HEK293 (cell line): ENCODE measurements around the gene USP6.

Experiments
- GLI2 ChIP-seq: fragments of 450-650 bp; formaldehyde crosslinking; IDR thresholded peaks from 2 replicates; pipeline ENCODE4; 2017; ENCODE audit warnings: missing biosample characterization, missing genetic modification characterization, low read depth, borderline replicate concordance
- GLIS1 ChIP-seq: fragments of 450-650 bp; formaldehyde crosslinking; IDR thresholded peaks from 2 replicates; pipeline ENCODE4 v1.5.1; 2016; ENCODE audit warnings: missing biosample characterization, missing genetic modification characterization
- KLF9 ChIP-seq: fragments of 450-650 bp; formaldehyde crosslinking; IDR thresholded peaks from 2 replicates; pipeline ENCODE4 v1.5.1; 2016; ENCODE audit warnings: missing biosample characterization, missing genetic modification characterization, low read depth
- OSR2 ChIP-seq: fragments of 450-650 bp; formaldehyde crosslinking; IDR thresholded peaks from 2 replicates; pipeline ENCODE4 v1.5.1; 2016; ENCODE audit warnings: missing biosample characterization, missing genetic modification characterization
- ZBTB7A ChIP-seq: fragments of 450-650 bp; formaldehyde crosslinking; IDR thresholded peaks from 2 replicates; pipeline ENCODE4 v1.5.1; 2016; ENCODE audit warnings: low read depth, missing biosample characterization, missing genetic modification characterization
- ZFP37 ChIP-seq: fragments of 450-650 bp; formaldehyde crosslinking; IDR thresholded peaks from 2 replicates; pipeline ENCODE4 v1.5.1; 2016; ENCODE audit warnings: missing biosample characterization, missing genetic modification characterization
- ZNF121 ChIP-seq: fragments of 450-650 bp; formaldehyde crosslinking; IDR thresholded peaks from 2 replicates; pipeline ENCODE4 v1.5.1; 2016; ENCODE audit warnings: missing biosample characterization, missing genetic modification characterization
- ZNF223 ChIP-seq: fragments of 450-650 bp; formaldehyde crosslinking; IDR thresholded peaks from 2 replicates; pipeline ENCODE4 v1.5.1; 2016; ENCODE audit warnings: missing biosample characterization, missing genetic modification characterization
- ZNF324 ChIP-seq: fragments of 450-650 bp; formaldehyde crosslinking; IDR thresholded peaks from 2 replicates; pipeline ENCODE4 v1.5.1; 2016; ENCODE audit warnings: missing biosample characterization, missing genetic modification characterization
- ZNF37A ChIP-seq: fragments of 450-650 bp; IDR thresholded peaks from 2 replicates; pipeline ENCODE4 v1.5.1; 2018; ENCODE audit warnings: missing biosample characterization, missing genetic modification characterization
- ZSCAN30 ChIP-seq: fragments of 450-650 bp; IDR thresholded peaks from 2 replicates; pipeline ENCODE4 v1.5.1; 2018; ENCODE audit warnings: missing biosample characterization, mild to moderate bottlenecking, missing genetic modification characterization, moderate library complexity
- ZXDB ChIP-seq: fragments of 450-650 bp; formaldehyde crosslinking; IDR thresholded peaks from 2 replicates; pipeline ENCODE4 v1.5.1; 2016; ENCODE audit warnings: missing biosample characterization, missing genetic modification characterization
- TF ChIP-seq, protein P1 (sequence below): fragments of 450-650 bp; formaldehyde crosslinking; IDR thresholded peaks from 2 replicates; pipeline ENCODE4 v1.5.1; 2016; ENCODE audit warnings: missing biosample characterization, missing genetic modification characterization
- TF ChIP-seq, protein P2 (sequence below): fragments of 450-650 bp; formaldehyde crosslinking; IDR thresholded peaks from 2 replicates; pipeline ENCODE4 v1.5.1; 2016; ENCODE audit warnings: missing biosample characterization, missing genetic modification characterization
- TF ChIP-seq, protein P3 (sequence below): fragments of 450-650 bp; formaldehyde crosslinking; IDR thresholded peaks from 2 replicates; pipeline ENCODE4 v1.5.1; 2017; ENCODE audit warnings: missing biosample characterization, missing genetic modification characterization
- TF ChIP-seq, protein P4 (sequence below): fragments of 450-650 bp; formaldehyde crosslinking; IDR thresholded peaks from 2 replicates; pipeline ENCODE4 v1.5.1; 2016; ENCODE audit warnings: missing biosample characterization, missing genetic modification characterization, low read depth
- TF ChIP-seq, protein P5 (sequence below): IDR thresholded peaks from 2 replicates; pipeline ENCODE4 v1.6.1; 2011; ENCODE audit warnings: mild to moderate bottlenecking, low read depth, low read length, borderline replicate concordance
- TF ChIP-seq, protein P6 (sequence below): fragments of 450-650 bp; formaldehyde crosslinking; IDR thresholded peaks from 2 replicates; pipeline ENCODE4 v1.5.1; 2016; ENCODE audit warnings: missing biosample characterization, missing genetic modification characterization
- TF ChIP-seq, protein P7 (sequence below): fragments of 450-650 bp; formaldehyde crosslinking; IDR thresholded peaks from 2 replicates; pipeline ENCODE4 v1.5.1; 2016; ENCODE audit warnings: missing biosample characterization, missing genetic modification characterization
- TF ChIP-seq, protein P8 (sequence below): sonication (generic); formaldehyde crosslinking; IDR thresholded peaks from 2 replicates; pipeline ENCODE4 v1.8.1; 2022; ENCODE audit warnings: mild to moderate bottlenecking, moderate library complexity, missing genetic modification reagents

The USP6 gene

DNA sequence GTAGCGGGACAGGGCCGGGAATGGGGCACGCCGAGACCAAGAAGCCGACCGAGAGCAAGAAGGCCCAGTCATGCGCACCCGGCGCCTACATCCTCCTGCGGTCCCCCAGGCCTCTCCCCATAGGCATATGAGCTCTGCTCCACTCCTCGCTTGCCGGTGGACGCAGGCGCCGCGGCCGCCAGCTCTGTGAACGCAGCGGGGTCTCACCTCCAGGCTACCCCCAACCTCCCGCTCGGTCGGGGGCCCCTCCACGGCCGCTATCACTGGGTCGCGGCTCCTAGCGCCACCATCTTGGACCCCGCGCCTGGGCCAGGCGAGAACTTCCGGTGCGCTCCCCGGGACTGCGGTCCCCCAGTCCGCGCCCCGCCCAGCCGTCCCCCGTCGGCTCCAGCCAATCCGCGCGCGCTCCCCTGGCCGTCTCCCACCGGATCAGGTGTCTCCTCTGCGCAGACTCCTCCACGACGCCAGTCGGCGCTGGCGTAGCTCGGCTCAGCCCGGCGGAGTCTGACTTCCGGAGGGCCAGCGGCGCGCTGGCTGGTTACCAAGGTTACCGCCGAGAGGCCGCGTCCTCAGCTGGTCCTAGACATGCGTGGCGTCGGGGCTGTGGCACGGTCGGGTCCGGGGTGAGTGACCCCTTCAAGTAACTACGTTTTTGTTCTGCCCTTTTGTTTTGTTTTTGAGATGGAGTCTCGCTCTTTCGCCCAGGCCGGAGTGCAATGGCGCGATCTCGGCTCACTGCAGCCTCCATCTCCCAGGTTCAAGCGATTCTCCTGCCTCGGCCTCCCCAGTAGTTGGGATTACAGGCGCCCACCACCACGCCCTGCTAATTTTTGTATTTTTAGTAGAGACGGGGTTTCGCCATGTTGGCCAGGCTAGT lies 75.9 kb downstream of the USP6 start, which contains the start of gene ZNF594 (continued):
- 0 out of 2 replicates have a peak, but pooled peaks have one; percentile 43 for TF ChIP-seq ZNF223 (tag by site-specific recombination)
- TF ChIP-seq ZXDB = peak; percentile 69; the same call in 1 of the 2 replicates
- peak; percentile 76 for TF ChIP-seq GLIS1 (tag by site-specific recombination)
- TF ChIP-seq KLF9 (tag by site-specific recombination) = peak; percentile 61
- TF ChIP-seq, protein P1, sequence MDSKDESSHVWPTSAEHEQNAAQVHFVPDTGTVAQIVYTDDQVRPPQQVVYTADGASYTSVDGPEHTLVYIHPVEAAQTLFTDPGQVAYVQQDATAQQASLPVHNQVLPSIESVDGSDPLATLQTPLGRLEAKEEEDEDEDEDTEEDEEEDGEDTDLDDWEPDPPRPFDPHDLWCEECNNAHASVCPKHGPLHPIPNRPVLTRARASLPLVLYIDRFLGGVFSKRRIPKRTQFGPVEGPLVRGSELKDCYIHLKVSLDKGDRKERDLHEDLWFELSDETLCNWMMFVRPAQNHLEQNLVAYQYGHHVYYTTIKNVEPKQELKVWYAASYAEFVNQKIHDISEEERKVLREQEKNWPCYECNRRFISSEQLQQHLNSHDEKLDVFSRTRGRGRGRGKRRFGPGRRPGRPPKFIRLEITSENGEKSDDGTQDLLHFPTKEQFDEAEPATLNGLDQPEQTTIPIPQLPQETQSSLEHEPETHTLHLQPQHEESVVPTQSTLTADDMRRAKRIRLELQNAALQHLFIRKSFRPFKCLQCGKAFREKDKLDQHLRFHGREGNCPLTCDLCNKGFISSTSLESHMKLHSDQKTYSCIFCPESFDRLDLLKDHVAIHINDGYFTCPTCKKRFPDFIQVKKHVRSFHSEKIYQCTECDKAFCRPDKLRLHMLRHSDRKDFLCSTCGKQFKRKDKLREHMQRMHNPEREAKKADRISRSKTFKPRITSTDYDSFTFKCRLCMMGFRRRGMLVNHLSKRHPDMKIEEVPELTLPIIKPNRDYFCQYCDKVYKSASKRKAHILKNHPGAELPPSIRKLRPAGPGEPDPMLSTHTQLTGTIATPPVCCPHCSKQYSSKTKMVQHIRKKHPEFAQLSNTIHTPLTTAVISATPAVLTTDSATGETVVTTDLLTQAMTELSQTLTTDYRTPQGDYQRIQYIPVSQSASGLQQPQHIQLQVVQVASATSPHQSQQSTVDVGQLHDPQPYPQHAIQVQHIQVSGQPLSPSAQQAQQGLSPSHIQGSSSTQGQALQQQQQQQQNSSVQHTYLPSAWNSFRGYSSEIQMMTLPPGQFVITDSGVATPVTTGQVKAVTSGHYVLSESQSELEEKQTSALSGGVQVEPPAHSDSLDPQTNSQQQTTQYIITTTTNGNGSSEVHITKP (tag by site-specific recombination) = peak; percentile 66; the same call in 1 of the 2 replicates
- TF ChIP-seq ZSCAN30 = 0 out of 2 replicates have a peak, but pooled peaks have one; percentile 25
- TF ChIP-seq ZNF121 = peak; percentile 59; the same call in 1 of the 2 replicates
- TF ChIP-seq OSR2 (tag by site-specific recombination) = no peak
- TF ChIP-seq, protein P2, sequence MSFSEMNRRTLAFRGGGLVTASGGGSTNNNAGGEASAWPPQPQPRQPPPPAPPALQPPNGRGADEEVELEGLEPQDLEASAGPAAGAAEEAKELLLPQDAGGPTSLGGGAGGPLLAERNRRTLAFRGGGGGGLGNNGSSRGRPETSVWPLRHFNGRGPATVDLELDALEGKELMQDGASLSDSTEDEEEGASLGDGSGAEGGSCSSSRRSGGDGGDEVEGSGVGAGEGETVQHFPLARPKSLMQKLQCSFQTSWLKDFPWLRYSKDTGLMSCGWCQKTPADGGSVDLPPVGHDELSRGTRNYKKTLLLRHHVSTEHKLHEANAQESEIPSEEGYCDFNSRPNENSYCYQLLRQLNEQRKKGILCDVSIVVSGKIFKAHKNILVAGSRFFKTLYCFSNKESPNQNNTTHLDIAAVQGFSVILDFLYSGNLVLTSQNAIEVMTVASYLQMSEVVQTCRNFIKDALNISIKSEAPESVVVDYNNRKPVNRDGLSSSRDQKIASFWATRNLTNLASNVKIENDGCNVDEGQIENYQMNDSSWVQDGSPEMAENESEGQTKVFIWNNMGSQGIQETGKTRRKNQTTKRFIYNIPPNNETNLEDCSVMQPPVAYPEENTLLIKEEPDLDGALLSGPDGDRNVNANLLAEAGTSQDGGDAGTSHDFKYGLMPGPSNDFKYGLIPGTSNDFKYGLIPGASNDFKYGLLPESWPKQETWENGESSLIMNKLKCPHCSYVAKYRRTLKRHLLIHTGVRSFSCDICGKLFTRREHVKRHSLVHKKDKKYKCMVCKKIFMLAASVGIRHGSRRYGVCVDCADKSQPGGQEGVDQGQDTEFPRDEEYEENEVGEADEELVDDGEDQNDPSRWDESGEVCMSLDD (tag by site-specific recombination) = peak; percentile 100
- TF ChIP-seq, protein P3, sequence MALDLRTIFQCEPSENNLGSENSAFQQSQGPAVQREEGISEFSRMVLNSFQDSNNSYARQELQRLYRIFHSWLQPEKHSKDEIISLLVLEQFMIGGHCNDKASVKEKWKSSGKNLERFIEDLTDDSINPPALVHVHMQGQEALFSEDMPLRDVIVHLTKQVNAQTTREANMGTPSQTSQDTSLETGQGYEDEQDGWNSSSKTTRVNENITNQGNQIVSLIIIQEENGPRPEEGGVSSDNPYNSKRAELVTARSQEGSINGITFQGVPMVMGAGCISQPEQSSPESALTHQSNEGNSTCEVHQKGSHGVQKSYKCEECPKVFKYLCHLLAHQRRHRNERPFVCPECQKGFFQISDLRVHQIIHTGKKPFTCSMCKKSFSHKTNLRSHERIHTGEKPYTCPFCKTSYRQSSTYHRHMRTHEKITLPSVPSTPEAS (tag by site-specific recombination) = no peak
- TF ChIP-seq ZFP37 (tag by site-specific recombination) = peak; percentile 54; the same call in 1 of the 2 replicates
- TF ChIP-seq, protein P4, sequence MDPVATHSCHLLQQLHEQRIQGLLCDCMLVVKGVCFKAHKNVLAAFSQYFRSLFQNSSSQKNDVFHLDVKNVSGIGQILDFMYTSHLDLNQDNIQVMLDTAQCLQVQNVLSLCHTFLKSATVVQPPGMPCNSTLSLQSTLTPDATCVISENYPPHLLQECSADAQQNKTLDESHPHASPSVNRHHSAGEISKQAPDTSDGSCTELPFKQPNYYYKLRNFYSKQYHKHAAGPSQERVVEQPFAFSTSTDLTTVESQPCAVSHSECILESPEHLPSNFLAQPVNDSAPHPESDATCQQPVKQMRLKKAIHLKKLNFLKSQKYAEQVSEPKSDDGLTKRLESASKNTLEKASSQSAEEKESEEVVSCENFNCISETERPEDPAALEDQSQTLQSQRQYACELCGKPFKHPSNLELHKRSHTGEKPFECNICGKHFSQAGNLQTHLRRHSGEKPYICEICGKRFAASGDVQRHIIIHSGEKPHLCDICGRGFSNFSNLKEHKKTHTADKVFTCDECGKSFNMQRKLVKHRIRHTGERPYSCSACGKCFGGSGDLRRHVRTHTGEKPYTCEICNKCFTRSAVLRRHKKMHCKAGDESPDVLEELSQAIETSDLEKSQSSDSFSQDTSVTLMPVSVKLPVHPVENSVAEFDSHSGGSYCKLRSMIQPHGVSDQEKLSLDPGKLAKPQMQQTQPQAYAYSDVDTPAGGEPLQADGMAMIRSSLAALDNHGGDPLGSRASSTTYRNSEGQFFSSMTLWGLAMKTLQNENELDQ (tag by site-specific recombination) = no peak
- no peak for TF ChIP-seq GLI2 (tag by site-specific recombination)
- TF ChIP-seq, protein P5, sequence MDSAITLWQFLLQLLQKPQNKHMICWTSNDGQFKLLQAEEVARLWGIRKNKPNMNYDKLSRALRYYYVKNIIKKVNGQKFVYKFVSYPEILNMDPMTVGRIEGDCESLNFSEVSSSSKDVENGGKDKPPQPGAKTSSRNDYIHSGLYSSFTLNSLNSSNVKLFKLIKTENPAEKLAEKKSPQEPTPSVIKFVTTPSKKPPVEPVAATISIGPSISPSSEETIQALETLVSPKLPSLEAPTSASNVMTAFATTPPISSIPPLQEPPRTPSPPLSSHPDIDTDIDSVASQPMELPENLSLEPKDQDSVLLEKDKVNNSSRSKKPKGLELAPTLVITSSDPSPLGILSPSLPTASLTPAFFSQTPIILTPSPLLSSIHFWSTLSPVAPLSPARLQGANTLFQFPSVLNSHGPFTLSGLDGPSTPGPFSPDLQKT = peak; percentile 39; the same call in 1 of the 2 replicates
- TF ChIP-seq, protein P6, sequence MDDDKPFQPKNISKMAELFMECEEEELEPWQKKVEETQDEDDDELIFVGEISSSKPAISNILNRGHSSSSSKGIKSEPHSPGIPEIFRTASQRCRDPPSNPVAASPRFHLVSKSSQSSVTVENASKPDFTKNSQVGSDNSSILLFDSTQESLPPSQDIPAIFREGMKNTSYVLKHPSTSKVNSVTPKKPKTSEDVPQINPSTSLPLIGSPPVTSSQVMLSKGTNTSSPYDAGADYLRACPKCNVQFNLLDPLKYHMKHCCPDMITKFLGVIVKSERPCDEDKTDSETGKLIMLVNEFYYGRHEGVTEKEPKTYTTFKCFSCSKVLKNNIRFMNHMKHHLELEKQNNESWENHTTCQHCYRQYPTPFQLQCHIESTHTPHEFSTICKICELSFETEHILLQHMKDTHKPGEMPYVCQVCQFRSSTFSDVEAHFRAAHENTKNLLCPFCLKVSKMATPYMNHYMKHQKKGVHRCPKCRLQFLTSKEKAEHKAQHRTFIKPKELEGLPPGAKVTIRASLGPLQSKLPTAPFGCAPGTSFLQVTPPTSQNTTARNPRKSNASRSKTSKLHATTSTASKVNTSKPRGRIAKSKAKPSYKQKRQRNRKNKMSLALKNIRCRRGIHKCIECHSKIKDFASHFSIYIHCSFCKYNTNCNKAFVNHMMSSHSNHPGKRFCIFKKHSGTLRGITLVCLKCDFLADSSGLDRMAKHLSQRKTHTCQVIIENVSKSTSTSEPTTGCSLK = no peak
- TF ChIP-seq, protein P7, sequence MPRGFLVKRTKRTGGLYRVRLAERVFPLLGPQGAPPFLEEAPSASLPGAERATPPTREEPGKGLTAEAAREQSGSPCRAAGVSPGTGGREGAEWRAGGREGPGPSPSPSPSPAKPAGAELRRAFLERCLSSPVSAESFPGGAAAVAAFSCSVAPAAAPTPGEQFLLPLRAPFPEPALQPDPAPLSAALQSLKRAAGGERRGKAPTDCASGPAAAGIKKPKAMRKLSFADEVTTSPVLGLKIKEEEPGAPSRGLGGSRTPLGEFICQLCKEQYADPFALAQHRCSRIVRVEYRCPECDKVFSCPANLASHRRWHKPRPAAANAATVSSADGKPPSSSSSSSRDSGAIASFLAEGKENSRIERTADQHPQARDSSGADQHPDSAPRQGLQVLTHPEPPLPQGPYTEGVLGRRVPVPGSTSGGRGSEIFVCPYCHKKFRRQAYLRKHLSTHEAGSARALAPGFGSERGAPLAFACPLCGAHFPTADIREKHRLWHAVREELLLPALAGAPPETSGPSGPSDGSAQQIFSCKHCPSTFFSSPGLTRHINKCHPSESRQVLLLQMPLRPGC (tag by site-specific recombination) = no peak
- peak; percentile 84 for TF ChIP-seq ZNF324 (tag by site-specific recombination)
- TF ChIP-seq ZNF37A (tag by site-specific recombination) = no peak
- TF ChIP-seq ZBTB7A = peak; percentile 72
- TF ChIP-seq, protein P8, sequence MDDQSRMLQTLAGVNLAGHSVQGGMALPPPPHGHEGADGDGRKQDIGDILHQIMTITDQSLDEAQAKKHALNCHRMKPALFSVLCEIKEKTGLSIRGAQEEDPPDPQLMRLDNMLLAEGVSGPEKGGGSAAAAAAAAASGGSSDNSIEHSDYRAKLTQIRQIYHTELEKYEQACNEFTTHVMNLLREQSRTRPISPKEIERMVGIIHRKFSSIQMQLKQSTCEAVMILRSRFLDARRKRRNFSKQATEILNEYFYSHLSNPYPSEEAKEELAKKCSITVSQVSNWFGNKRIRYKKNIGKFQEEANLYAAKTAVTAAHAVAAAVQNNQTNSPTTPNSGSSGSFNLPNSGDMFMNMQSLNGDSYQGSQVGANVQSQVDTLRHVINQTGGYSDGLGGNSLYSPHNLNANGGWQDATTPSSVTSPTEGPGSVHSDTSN = peak; percentile 89
